ENCODE results near the gene RNASEL.

The RNASEL gene

DNA sequence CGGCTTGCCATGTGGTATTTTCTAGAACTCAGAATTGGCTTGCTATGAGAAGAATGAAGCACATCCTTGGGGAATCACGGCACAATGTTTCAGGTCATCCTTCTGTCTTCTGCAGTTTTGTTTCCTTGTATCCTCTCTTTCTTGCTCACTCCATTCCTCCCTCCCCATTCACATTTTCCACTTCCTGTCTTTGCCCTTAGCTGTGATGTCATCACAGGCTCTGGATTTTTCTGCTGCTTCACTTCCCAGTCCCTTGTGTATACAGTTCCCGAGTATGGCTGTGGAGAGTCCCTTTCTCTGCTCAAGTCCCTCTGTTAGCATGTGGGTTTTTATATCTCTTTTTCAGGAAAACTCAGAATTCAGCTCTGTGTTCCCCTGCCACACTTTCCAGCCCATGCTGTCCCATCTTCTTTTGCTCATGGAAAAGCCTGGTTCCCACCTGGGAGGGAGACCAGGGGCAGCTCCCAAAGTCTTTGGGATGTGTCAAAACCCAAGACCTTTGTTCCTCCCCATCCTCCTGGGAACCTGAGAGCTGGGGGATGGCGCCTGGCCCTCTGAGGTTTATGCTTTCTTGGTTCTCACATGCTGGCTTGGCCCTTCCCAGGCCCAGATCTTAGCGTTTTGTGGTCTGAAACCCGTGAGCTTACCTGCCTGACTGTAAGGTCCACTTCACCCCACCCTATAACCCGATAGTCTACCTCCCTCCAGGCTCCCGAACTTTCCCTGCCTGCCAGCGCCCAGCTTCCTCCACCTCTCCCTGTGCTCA is 20.0 kb upstream of the RNASEL start:
- ATAC-seq = no peak
- TF ChIP-seq ZNF8 (CRISPR knock-in tag; IDR thresholded peaks at IDR 0.05) = no peak
- no peak for TF ChIP-seq ZFP3 (CRISPR knock-in tag; IDR thresholded peaks at IDR 0.05)
- no peak for TF ChIP-seq TCF4 (CRISPR knock-in tag; IDR thresholded peaks at IDR 0.05; ENCODE audit: borderline replicate concordance)
- no peak for TF ChIP-seq SNAI2 (CRISPR knock-in tag; IDR thresholded peaks at IDR 0.05)
- no peak for TF ChIP-seq ESRRG (CRISPR knock-in tag; IDR thresholded peaks at IDR 0.05)
- TF ChIP-seq, protein P1, sequence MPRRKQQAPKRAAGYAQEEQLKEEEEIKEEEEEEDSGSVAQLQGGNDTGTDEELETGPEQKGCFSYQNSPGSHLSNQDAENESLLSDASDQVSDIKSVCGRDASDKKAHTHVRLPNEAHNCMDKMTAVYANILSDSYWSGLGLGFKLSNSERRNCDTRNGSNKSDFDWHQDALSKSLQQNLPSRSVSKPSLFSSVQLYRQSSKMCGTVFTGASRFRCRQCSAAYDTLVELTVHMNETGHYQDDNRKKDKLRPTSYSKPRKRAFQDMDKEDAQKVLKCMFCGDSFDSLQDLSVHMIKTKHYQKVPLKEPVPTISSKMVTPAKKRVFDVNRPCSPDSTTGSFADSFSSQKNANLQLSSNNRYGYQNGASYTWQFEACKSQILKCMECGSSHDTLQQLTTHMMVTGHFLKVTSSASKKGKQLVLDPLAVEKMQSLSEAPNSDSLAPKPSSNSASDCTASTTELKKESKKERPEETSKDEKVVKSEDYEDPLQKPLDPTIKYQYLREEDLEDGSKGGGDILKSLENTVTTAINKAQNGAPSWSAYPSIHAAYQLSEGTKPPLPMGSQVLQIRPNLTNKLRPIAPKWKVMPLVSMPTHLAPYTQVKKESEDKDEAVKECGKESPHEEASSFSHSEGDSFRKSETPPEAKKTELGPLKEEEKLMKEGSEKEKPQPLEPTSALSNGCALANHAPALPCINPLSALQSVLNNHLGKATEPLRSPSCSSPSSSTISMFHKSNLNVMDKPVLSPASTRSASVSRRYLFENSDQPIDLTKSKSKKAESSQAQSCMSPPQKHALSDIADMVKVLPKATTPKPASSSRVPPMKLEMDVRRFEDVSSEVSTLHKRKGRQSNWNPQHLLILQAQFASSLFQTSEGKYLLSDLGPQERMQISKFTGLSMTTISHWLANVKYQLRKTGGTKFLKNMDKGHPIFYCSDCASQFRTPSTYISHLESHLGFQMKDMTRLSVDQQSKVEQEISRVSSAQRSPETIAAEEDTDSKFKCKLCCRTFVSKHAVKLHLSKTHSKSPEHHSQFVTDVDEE (CRISPR knock-in tag; IDR thresholded peaks at IDR 0.05) = no peak
- no peak for TF ChIP-seq OSR1 (CRISPR knock-in tag; IDR thresholded peaks at IDR 0.05)
- TF ChIP-seq, protein P2, sequence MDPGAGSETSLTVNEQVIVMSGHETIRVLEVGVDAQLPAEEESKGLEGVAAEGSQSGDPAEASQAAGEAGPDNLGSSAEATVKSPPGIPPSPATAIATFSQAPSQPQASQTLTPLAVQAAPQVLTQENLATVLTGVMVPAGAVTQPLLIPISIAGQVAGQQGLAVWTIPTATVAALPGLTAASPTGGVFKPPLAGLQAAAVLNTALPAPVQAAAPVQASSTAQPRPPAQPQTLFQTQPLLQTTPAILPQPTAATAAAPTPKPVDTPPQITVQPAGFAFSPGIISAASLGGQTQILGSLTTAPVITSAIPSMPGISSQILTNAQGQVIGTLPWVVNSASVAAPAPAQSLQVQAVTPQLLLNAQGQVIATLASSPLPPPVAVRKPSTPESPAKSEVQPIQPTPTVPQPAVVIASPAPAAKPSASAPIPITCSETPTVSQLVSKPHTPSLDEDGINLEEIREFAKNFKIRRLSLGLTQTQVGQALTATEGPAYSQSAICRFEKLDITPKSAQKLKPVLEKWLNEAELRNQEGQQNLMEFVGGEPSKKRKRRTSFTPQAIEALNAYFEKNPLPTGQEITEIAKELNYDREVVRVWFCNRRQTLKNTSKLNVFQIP (CRISPR knock-in tag; IDR thresholded peaks at IDR 0.05; ENCODE audit: borderline replicate concordance, low read depth) = no peak
- no peak for TF ChIP-seq CSDC2 (CRISPR knock-in tag; IDR thresholded peaks at IDR 0.05)
- TF ChIP-seq, protein P3, sequence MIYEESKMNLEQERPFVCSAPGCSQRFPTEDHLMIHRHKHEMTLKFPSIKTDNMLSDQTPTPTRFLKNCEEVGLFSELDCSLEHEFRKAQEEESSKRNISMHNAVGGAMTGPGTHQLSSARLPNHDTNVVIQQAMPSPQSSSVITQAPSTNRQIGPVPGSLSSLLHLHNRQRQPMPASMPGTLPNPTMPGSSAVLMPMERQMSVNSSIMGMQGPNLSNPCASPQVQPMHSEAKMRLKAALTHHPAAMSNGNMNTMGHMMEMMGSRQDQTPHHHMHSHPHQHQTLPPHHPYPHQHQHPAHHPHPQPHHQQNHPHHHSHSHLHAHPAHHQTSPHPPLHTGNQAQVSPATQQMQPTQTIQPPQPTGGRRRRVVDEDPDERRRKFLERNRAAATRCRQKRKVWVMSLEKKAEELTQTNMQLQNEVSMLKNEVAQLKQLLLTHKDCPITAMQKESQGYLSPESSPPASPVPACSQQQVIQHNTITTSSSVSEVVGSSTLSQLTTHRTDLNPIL (CRISPR knock-in tag; IDR thresholded peaks at IDR 0.05; ENCODE audit: low read depth) = no peak
- TF ChIP-seq ARNTL (CRISPR knock-in tag; IDR thresholded peaks at IDR 0.05; ENCODE audit: borderline replicate concordance, low read depth) = no peak
- TF ChIP-seq ZNF565 (CRISPR knock-in tag; conservative IDR thresholded peaks at IDR 0.05; ENCODE audit: low read depth) = no peak
- TF ChIP-seq PPARA (CRISPR knock-in tag; IDR thresholded peaks at IDR 0.05; ENCODE audit: borderline replicate concordance) = no peak
- no peak for TF ChIP-seq TOX (CRISPR knock-in tag; IDR thresholded peaks at IDR 0.05; ENCODE audit: borderline replicate concordance)
- TF ChIP-seq BACH2 (CRISPR knock-in tag; IDR thresholded peaks at IDR 0.05; ENCODE audit: borderline replicate concordance) = no peak
- TF ChIP-seq, protein P4, sequence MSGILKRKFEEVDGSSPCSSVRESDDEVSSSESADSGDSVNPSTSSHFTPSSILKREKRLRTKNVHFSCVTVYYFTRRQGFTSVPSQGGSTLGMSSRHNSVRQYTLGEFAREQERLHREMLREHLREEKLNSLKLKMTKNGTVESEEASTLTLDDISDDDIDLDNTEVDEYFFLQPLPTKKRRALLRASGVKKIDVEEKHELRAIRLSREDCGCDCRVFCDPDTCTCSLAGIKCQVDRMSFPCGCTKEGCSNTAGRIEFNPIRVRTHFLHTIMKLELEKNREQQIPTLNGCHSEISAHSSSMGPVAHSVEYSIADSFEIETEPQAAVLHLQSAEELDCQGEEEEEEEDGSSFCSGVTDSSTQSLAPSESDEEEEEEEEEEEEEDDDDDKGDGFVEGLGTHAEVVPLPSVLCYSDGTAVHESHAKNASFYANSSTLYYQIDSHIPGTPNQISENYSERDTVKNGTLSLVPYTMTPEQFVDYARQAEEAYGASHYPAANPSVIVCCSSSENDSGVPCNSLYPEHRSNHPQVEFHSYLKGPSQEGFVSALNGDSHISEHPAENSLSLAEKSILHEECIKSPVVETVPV (CRISPR knock-in tag; IDR thresholded peaks at IDR 0.05) = no peak
- no peak for TF ChIP-seq RARB (CRISPR knock-in tag; IDR thresholded peaks at IDR 0.05)
- no peak for TF ChIP-seq ZNF70 (CRISPR knock-in tag; IDR thresholded peaks at IDR 0.05)

DNA sequence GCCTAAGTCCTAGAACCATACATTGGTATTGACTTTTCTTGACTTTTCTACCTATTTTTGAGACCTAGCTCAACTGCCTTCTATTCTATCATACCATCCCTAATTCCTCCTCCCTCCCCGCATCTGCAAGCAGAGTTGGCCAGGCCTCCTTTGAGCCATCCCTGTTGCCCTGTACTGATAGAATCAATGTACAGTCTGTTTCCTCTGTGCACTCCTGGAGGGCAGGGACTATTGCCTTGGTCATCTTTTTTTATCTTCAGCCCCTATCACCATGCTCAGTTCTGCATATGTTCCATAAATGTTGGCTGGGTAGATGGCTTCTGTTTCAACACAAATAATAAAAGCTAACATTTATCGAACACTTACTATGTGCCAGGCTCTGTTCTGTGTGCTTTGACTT is 19.2 kb upstream of the RNASEL start:
- TF ChIP-seq, protein P1 (CRISPR knock-in tag; IDR thresholded peaks at IDR 0.05) = no peak
- TF ChIP-seq ISL1 (CRISPR knock-in tag; IDR thresholded peaks at IDR 0.05) (no peak), TOX (CRISPR knock-in tag; IDR thresholded peaks at IDR 0.05; ENCODE audit: borderline replicate concordance) (no peak), CSDC2 (CRISPR knock-in tag; IDR thresholded peaks at IDR 0.05) (no peak), OSR1 (CRISPR knock-in tag; IDR thresholded peaks at IDR 0.05) (no peak), BACH2 (CRISPR knock-in tag; IDR thresholded peaks at IDR 0.05; ENCODE audit: borderline replicate concordance) (no peak), RARB (CRISPR knock-in tag; IDR thresholded peaks at IDR 0.05) (no peak)
- TF ChIP-seq, protein P2 (CRISPR knock-in tag; IDR thresholded peaks at IDR 0.05; ENCODE audit: borderline replicate concordance, low read depth) = no peak
- no peak for ATAC-seq

Measured in SK-N-SH treated with all-trans-retinoic acid at 6 μM for 48 hours (cell line).